Endothelial cell of umbilical vein (primary cell): ENCODE measurements around the gene PTPRK. TPM values are rescaled to one million over a fixed set of nuclear protein-coding genes. Genes with fewer than 3 reads are reported as not detected.

Source experiments
- BruUV-seq: library from RNA; stranded (reverse); fragments of 400-500 nt; replicated peaks from 2 replicates; lab custom pipeline; 2021; lab: Mats Ljungman, UMichigan
- CTCF ChIA-PET: fragments of 300-600, 350-600 bp; sonication (Branson Sonifier 250); formaldehyde crosslinking; loops from one replicate; lab custom pipeline; 2021; ENCODE audit warnings: antibody characterized with exemption, inconsistent platforms; lab: Charles Lee
- POLR2A ChIA-PET: fragments of 300-600, 350-600 bp; sonication (Branson Sonifier 250); formaldehyde crosslinking; loops from one replicate; lab custom pipeline; 2021; ENCODE audit warnings: antibody characterized with exemption, inconsistent platforms; lab: Charles Lee
- DNase-seq: peaks from one replicate; pipeline ENCODE4 v3.0.0-alpha.2; 2011; ENCODE audit warnings: low read depth, low spot score
- FAIRE-seq: peaks from 2 replicates; lab custom pipeline; 2011; peaks lifted over from hg19 to GRCh38; lab: Jason Lieb, UNC
- H2AFZ ChIP-seq: 2 replicates; pipeline ENCODE4 v1.6.0; 2012; ENCODE audit warnings: low read depth, low read length, control low read depth, inconsistent platforms
- H3K27ac ChIP-seq: 2 replicates; pipeline ENCODE4 v1.5.1; 2011; ENCODE audit warnings: low read depth, mild to moderate bottlenecking, control low read depth, low read length, moderate library complexity; ENCODE audit not compliant: insufficient read depth
- H3K27me3 ChIP-seq, 2 experiments: 2 replicates each; pipeline versions ENCODE4 v1.6.0 to v1.6.1; 2011; ENCODE audit warnings: low read length in 2 of 2, mixed read lengths in 1 of 2; ENCODE audit not compliant: control insufficient read depth in 2 of 2, insufficient read depth in 2 of 2
- H3K36me3 ChIP-seq, 2 experiments: 2 replicates in 1 of 2; 3 replicates in 1 of 2; pipeline ENCODE4 v1.5.1; 2011; ENCODE audit warnings: low read length in 2 of 2, mild to moderate bottlenecking in 1 of 2, moderate library complexity in 1 of 2; ENCODE audit not compliant: control insufficient read depth in 2 of 2, insufficient read depth in 2 of 2; ENCODE audit errors: extremely low read depth in 1 of 2
- H3K4me1 ChIP-seq: 3 replicates; pipeline ENCODE4 v1.5.1; 2011; ENCODE audit warnings: mild to moderate bottlenecking, low read length; ENCODE audit not compliant: control insufficient read depth, insufficient read depth; ENCODE audit errors: extremely low read depth
- H3K4me2 ChIP-seq: 2 replicates; pipeline ENCODE4 v1.6.1; 2011; ENCODE audit warnings: low read length, control low read depth, mixed read lengths; ENCODE audit not compliant: insufficient read depth
- H3K4me3 ChIP-seq, 3 experiments: fragments of 200-600 bp in 1 of 3; sonication (generic), shearing (Covaris generic) in 1 of 3; replicated peaks in 1 of 3; 2 replicates each; pipeline ENCODE4 v1.5.1; 2011 to 2016; ENCODE audit warnings: control low read depth in 3 of 3, low read length in 3 of 3, mild to moderate bottlenecking in 2 of 3, inconsistent platforms in 1 of 3, low read depth in 1 of 3, moderate library complexity in 1 of 3; ENCODE audit not compliant: insufficient read depth in 1 of 3
- H3K79me2 ChIP-seq: 2 replicates; pipeline ENCODE4 v1.6.0; 2012; ENCODE audit warnings: low read length, inconsistent platforms; ENCODE audit not compliant: control insufficient read depth, insufficient read depth
- H3K9ac ChIP-seq: replicated peaks from 2 replicates; pipeline ENCODE3; 2011; ENCODE audit warnings: low read length, control low read depth; ENCODE audit not compliant: insufficient read depth; ENCODE audit errors: extremely low read depth
- H3K9me1 ChIP-seq: replicated peaks from 3 replicates; pipeline ENCODE4 v1.6.0; 2011; ENCODE audit warnings: mild to moderate bottlenecking, low read length; ENCODE audit not compliant: control insufficient read depth, insufficient read depth; ENCODE audit errors: extremely low read depth
- H3K9me3 ChIP-seq: replicated peaks from 2 replicates; pipeline ENCODE4 v1.5.1; 2012; ENCODE audit warnings: low read length, inconsistent platforms; ENCODE audit not compliant: control insufficient read depth, insufficient read depth
- H4K20me1 ChIP-seq: replicated peaks from 2 replicates; pipeline ENCODE3; 2011; ENCODE audit warnings: mild to moderate bottlenecking, low read length; ENCODE audit not compliant: control insufficient read depth, insufficient read depth; ENCODE audit errors: extremely low read depth
- EZH2 ChIP-seq: IDR thresholded peaks from 2 replicates; pipeline ENCODE4 v1.6.1; 2012; ENCODE audit warnings: borderline replicate concordance, low read depth, mild to moderate bottlenecking, moderate library complexity, low read length, inconsistent platforms; ENCODE audit not compliant: severe bottlenecking
- FOS ChIP-seq: IDR thresholded peaks from 2 replicates; pipeline ENCODE4 v1.6.1; 2011; ENCODE audit warnings: mild to moderate bottlenecking, low read length, moderate library complexity, borderline replicate concordance; ENCODE audit not compliant: insufficient read depth
- GATA2 ChIP-seq: IDR thresholded peaks from 2 replicates; pipeline ENCODE4 v1.7.0; 2011; ENCODE audit warnings: low read depth, mild to moderate bottlenecking, moderate library complexity, mixed read lengths, low read length; ENCODE audit not compliant: insufficient read length, insufficient read depth
- JUN ChIP-seq: IDR thresholded peaks from 2 replicates; pipeline ENCODE4 v1.6.1; 2011; ENCODE audit warnings: borderline replicate concordance, low read depth; ENCODE audit not compliant: insufficient read length, insufficient read depth
- MYC ChIP-seq: IDR thresholded peaks from one replicate; pipeline ENCODE4 v1.6.1; 2011; ENCODE audit warnings: mild to moderate bottlenecking, low read depth, low read length
- POLR2A ChIP-seq: IDR thresholded peaks from 2 replicates; pipeline ENCODE4 v1.6.1; 2012; ENCODE audit warnings: low read depth, mild to moderate bottlenecking, control low read depth, low read length
- POLR2AphosphoS5 ChIP-seq: IDR thresholded peaks from 2 replicates; pipeline ENCODE4 v1.6.1; 2012; ENCODE audit warnings: low read depth, mild to moderate bottlenecking, control low read depth, low read length, moderate library complexity; ENCODE audit not compliant: insufficient read depth
- dilution Hi-C: fragments of 300-500 bp; cut with MboI; formaldehyde crosslinking; loops from one replicate; pipeline ENCODE4 v1.15.0; 2019; ENCODE audit warnings: low sequenced_read_pairs; ENCODE audit not compliant: extremely low pct_ligation_motif_present
- intact Hi-C: fragments of 100-400 bp; cut with micrococcal nuclease; formaldehyde crosslinking; loops from one replicate; pipeline ENCODE4 v1.10.0; 2022
- polyA plus RNA-seq, 4 experiments: library from polyadenylated mRNA; depleted of rRNA in 3 of 4; stranded (reverse) in 3 of 4; unstranded in 1 of 4; fragments of >200 nt; gene quantifications; 2 replicates each; pipeline versions ENCODE4 v1.2.1 to v1.2.3, GENCODE V29; 2011 to 2012; ENCODE audit warnings: missing spikeins in 1 of 4
- total RNA-seq: library from RNA; stranded (reverse); gene quantifications from 2 replicates; pipeline ENCODE4 v1.2.3, GENCODE V29; 2021
- TF ChIP-seq, protein P1 (sequence below), 2 donors: IDR thresholded peaks; 1 replicate in 1 of 2; 2 replicates in 1 of 2; pipeline ENCODE4 v1.5.1; 2011; ENCODE audit warnings: low read length in 2 of 2, mild to moderate bottlenecking in 2 of 2, moderate library complexity in 2 of 2, control low read depth in 1 of 2, inconsistent platforms in 1 of 2, low read depth in 1 of 2; ENCODE audit not compliant: insufficient read depth in 1 of 2; ENCODE audit errors: extremely low read depth in 1 of 2
- TF ChIP-seq, protein P2 (sequence below): IDR thresholded peaks from 2 replicates; pipeline ENCODE4 v1.6.1; 2011; ENCODE audit not compliant: insufficient read depth, insufficient read length

The PTPRK gene
- total and polyA plus RNA-seq, 2 donors (not counting 3 experiments of a cell fraction or from before 2014, with no cell fraction given): 15.2 to 74.0 TPM

- H3K79me2 ChIP-seq: peaks cover 74% of the 10 kb centered on the region
- DNase-seq (no peak), FAIRE-seq (no peak)
- POLR2A ChIA-PET: no interaction called here
- no peak overlapping the region for H3K9ac ChIP-seq
- H3K36me3 ChIP-seq: no peaks in the 10 kb centered on the region
- H3K9me1 ChIP-seq: no peaks in the 10 kb centered on the region
- dilution Hi-C loops (no loop called here), intact Hi-C loops (no loop called here)
- TF ChIP-seq, protein P1, sequence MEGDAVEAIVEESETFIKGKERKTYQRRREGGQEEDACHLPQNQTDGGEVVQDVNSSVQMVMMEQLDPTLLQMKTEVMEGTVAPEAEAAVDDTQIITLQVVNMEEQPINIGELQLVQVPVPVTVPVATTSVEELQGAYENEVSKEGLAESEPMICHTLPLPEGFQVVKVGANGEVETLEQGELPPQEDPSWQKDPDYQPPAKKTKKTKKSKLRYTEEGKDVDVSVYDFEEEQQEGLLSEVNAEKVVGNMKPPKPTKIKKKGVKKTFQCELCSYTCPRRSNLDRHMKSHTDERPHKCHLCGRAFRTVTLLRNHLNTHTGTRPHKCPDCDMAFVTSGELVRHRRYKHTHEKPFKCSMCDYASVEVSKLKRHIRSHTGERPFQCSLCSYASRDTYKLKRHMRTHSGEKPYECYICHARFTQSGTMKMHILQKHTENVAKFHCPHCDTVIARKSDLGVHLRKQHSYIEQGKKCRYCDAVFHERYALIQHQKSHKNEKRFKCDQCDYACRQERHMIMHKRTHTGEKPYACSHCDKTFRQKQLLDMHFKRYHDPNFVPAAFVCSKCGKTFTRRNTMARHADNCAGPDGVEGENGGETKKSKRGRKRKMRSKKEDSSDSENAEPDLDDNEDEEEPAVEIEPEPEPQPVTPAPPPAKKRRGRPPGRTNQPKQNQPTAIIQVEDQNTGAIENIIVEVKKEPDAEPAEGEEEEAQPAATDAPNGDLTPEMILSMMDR (IDR thresholded peaks at IDR 0.05; ENCODE audit: extremely low read depth in 1 of 2, insufficient read depth in 1 of 2, low read depth in 1 of 2, low read length in 2 of 2): no peak
- no peak for TF ChIP-seq JUN
- no peak for TF ChIP-seq MYC
- no peak for TF ChIP-seq POLR2A
- no peak for TF ChIP-seq EZH2
- no peak for TF ChIP-seq POLR2AphosphoS5
- TF ChIP-seq GATA2: no peak
- no peak for TF ChIP-seq FOS
- TF ChIP-seq, protein P2, sequence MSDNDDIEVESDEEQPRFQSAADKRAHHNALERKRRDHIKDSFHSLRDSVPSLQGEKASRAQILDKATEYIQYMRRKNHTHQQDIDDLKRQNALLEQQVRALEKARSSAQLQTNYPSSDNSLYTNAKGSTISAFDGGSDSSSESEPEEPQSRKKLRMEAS: no peak
- no peaks in the 10 kb centered on the region for H3K27me3 ChIP-seq
- H3K4me3 ChIP-seq: no peak overlapping the region
- H2AFZ ChIP-seq: no peak overlapping the region
- peaks cover 40% of the 10 kb centered on the region for H3K4me1 ChIP-seq
- CTCF ChIA-PET: interaction anchor here (1.2 to 3.9 kb wide), 3 partner anchors 11 to 15 kb away, joined by 4 to 26 read pairs (median 4); partner anchors contain the start of gene PTPRK
- no peaks in the 10 kb centered on the region for H3K9me3 ChIP-seq
- H3K27ac ChIP-seq: no peak overlapping the region
- no peak overlapping the region for H3K4me2 ChIP-seq
- BruUV-seq: no TSS peak
- no peaks in the 10 kb centered on the region for H4K20me1 ChIP-seq
These were observed 14.8 kb downstream of the PTPRK start for GRCh38 chr6:128505603-128506002.
